ENCODE data around the gene EVPLL.
"Not testable (repeated sequence)": the region's sequence is repeated elsewhere in the genome, so short reads cannot be mapped to it uniquely, and the experiment has no call there.

Gene EVPLL

DNA sequence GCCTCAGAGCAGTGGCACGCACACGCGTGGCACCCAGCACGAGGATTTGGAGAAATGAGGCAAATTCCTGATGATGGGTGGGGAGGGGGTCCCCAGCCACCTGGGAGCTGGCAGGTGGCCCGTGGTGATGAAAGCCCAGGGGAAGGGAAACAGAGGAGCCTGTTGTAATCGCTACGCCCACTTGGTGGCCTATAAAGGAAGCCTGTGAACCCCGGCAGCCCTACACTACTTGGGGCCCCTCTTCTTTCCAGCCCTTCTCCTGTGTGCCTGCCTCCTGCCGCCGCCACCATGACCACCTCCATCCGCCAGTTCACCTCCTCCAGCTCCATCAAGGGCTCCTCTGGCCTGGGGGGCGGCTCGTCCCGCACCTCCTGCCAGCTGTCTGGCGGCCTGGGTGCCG, 49.1 kb downstream of the EVPLL start:
- not testable (repeated sequence) for DNase-seq

- DNase-seq = not testable (repeated sequence)
Observed at GRCh38 chr17:18432206-18432605, 54.6 kb downstream of the EVPLL start.
